ENCODE measurements around the gene ULK3.

The ULK3 gene

GRCh38 chr15:74856537-74856936, 13.6 kb upstream of the ULK3 start:
- Mint-ChIP-seq H3K27ac (peak overlapping the region; percentile 92), H3K9me3 (no peaks in the 10 kb centered on the region), H3K4me1 (peaks cover 61% of the 10 kb centered on the region), H3K36me3 (peaks cover 23% of the 10 kb centered on the region), H3K27me3 (no peaks in the 10 kb centered on the region), H3K4me3 (peak overlapping the region; percentile 49)
- ATAC-seq, result no peak

GRCh38 chr15:74855857-74856256, 12.9 kb upstream of the ULK3 start:
- H3K27ac Mint-ChIP-seq, result peak overlapping the region; percentile 92
- H3K27me3 Mint-ChIP-seq, result no peaks in the 10 kb centered on the region
- ATAC-seq, result no peak
- H3K4me1 Mint-ChIP-seq, result peaks cover 61% of the 10 kb centered on the region
- peaks cover 30% of the 10 kb centered on the region for H3K36me3 Mint-ChIP-seq
- no peaks in the 10 kb centered on the region for H3K9me3 Mint-ChIP-seq
- H3K4me3 Mint-ChIP-seq, result peak overlapping the region; percentile 55

GRCh38 chr15:74854453-74855022, 11.6 kb upstream of the ULK3 start:
- H3K4me3 Mint-ChIP-seq, result no peak overlapping the region
- H3K9me3 Mint-ChIP-seq, result no peaks in the 10 kb centered on the region
- no peaks in the 10 kb centered on the region for H3K27me3 Mint-ChIP-seq
- ATAC-seq, result no peak
- H3K27ac Mint-ChIP-seq, result peak overlapping the region; percentile 23
- H3K4me1 Mint-ChIP-seq, result peaks cover 62% of the 10 kb centered on the region
- H3K36me3 Mint-ChIP-seq, result peaks cover 41% of the 10 kb centered on the region

GRCh38 chr15:74851960-74852359, 9.0 kb upstream of the ULK3 start:
- Mint-ChIP-seq H3K36me3 (peaks cover 54% of the 10 kb centered on the region), H3K9me3 (no peaks in the 10 kb centered on the region), H3K27ac (peak overlapping the region; percentile 65), H3K4me3 (no peak overlapping the region), H3K4me1 (peaks cover 52% of the 10 kb centered on the region), H3K27me3 (no peaks in the 10 kb centered on the region)
- no peak for ATAC-seq

GRCh38 chr15:74850393-74850792, 7.4 kb upstream of the ULK3 start:
- Mint-ChIP-seq H3K27ac (no peak overlapping the region), H3K4me3 (no peak overlapping the region), H3K4me1 (peaks cover 45% of the 10 kb centered on the region), H3K36me3 (peaks cover 54% of the 10 kb centered on the region), H3K9me3 (no peaks in the 10 kb centered on the region), H3K27me3 (no peaks in the 10 kb centered on the region)
- no peak for ATAC-seq

GRCh38 chr15:74847432-74847831, 4.5 kb upstream of the ULK3 start:
- Mint-ChIP-seq H3K27me3 (no peaks in the 10 kb centered on the region), H3K27ac (peak overlapping the region; percentile 54), H3K4me3 (no peak overlapping the region), H3K9me3 (no peaks in the 10 kb centered on the region), H3K36me3 (peaks cover 46% of the 10 kb centered on the region), H3K4me1 (peaks cover 58% of the 10 kb centered on the region)
- no peak for ATAC-seq

- Mint-ChIP-seq H3K4me3 (no peak overlapping the region), H3K27me3 (no peaks in the 10 kb centered on the region), H3K27ac (peak overlapping the region; percentile 90), H3K9me3 (no peaks in the 10 kb centered on the region), H3K4me1 (peaks cover 71% of the 10 kb centered on the region), H3K36me3 (peaks cover 32% of the 10 kb centered on the region)
- ATAC-seq, result no peak
These were observed 2.6 kb upstream of the ULK3 start for GRCh38 chr15:74845581-74845980.

GRCh38 chr15:74845208-74845568, 2.2 kb upstream of the ULK3 start:
- Mint-ChIP-seq H3K4me1 (peaks cover 71% of the 10 kb centered on the region), H3K4me3 (no peak overlapping the region), H3K27me3 (no peaks in the 10 kb centered on the region), H3K27ac (peak overlapping the region; percentile 90), H3K9me3 (no peaks in the 10 kb centered on the region), H3K36me3 (peaks cover 28% of the 10 kb centered on the region)
- peak; percentile 35 for ATAC-seq

GRCh38 chr15:74844319-74845207, 1.6 kb upstream of the ULK3 start:
- H3K9me3 Mint-ChIP-seq, result no peaks in the 10 kb centered on the region
- ATAC-seq, result no peak
- no peaks in the 10 kb centered on the region for H3K27me3 Mint-ChIP-seq
- peaks cover 23% of the 10 kb centered on the region for H3K36me3 Mint-ChIP-seq
- peak overlapping the region; percentile 90 for H3K27ac Mint-ChIP-seq
- H3K4me3 Mint-ChIP-seq, result peak overlapping the region; percentile 76
- peaks cover 65% of the 10 kb centered on the region for H3K4me1 Mint-ChIP-seq

- peak overlapping the region; percentile 76 for H3K4me3 Mint-ChIP-seq
- H3K4me1 Mint-ChIP-seq, result peaks cover 66% of the 10 kb centered on the region
- no peaks in the 10 kb centered on the region for H3K9me3 Mint-ChIP-seq
- H3K27me3 Mint-ChIP-seq, result no peaks in the 10 kb centered on the region
- peaks cover 23% of the 10 kb centered on the region for H3K36me3 Mint-ChIP-seq
- ATAC-seq, result no peak
- H3K27ac Mint-ChIP-seq, result peak overlapping the region; percentile 90
These were observed 939 bp upstream of the ULK3 start for GRCh38 chr15:74843891-74844299.

- H3K27me3 Mint-ChIP-seq, result no peaks in the 10 kb centered on the region
- no peak for ATAC-seq
- peaks cover 21% of the 10 kb centered on the region for H3K36me3 Mint-ChIP-seq
- peak overlapping the region; percentile 90 for H3K27ac Mint-ChIP-seq
- H3K4me1 Mint-ChIP-seq, result peaks cover 68% of the 10 kb centered on the region
- peak overlapping the region; percentile 93 for H3K4me3 Mint-ChIP-seq
- H3K9me3 Mint-ChIP-seq, result no peaks in the 10 kb centered on the region
These were observed 481 bp upstream of the ULK3 start for GRCh38 chr15:74843445-74843828.

GRCh38 chr15:74841891-74842373, 1.0 kb downstream of the ULK3 start:
- no peak for ATAC-seq
- no peaks in the 10 kb centered on the region for H3K27me3 Mint-ChIP-seq
- no peaks in the 10 kb centered on the region for H3K9me3 Mint-ChIP-seq
- H3K36me3 Mint-ChIP-seq, result peaks cover 17% of the 10 kb centered on the region
- peak overlapping the region; percentile 90 for H3K27ac Mint-ChIP-seq
- H3K4me3 Mint-ChIP-seq, result peak overlapping the region; percentile 93
- peaks cover 56% of the 10 kb centered on the region for H3K4me1 Mint-ChIP-seq

GRCh38 chr15:74840851-74841775, 1.8 kb downstream of the ULK3 start:
- H3K9me3 Mint-ChIP-seq, result no peaks in the 10 kb centered on the region
- H3K36me3 Mint-ChIP-seq, result peaks cover 26% of the 10 kb centered on the region
- ATAC-seq, result no peak
- H3K4me3 Mint-ChIP-seq, result no peak overlapping the region
- no peaks in the 10 kb centered on the region for H3K27me3 Mint-ChIP-seq
- peak overlapping the region; percentile 31 for H3K27ac Mint-ChIP-seq
- peaks cover 56% of the 10 kb centered on the region for H3K4me1 Mint-ChIP-seq

GRCh38 chr15:74839526-74840395, 3.2 kb downstream of the ULK3 start:
- Mint-ChIP-seq H3K4me1 (peaks cover 55% of the 10 kb centered on the region), H3K36me3 (peaks cover 36% of the 10 kb centered on the region), H3K27me3 (no peaks in the 10 kb centered on the region), H3K4me3 (no peak overlapping the region), H3K9me3 (no peaks in the 10 kb centered on the region), H3K27ac (no peak overlapping the region)
- ATAC-seq, result no peak
